ENCODE results near the gene POLL. TPM values are rescaled to one million over a fixed set of nuclear protein-coding genes. Genes with fewer than 3 reads are reported as not detected.

Gene POLL
- total RNA-seq, 1 donor = 8.2 TPM

GRCh38 chr10:101624526-101625102 is 36.6 kb upstream of the POLL start:
- TF ChIP-seq, protein P1, sequence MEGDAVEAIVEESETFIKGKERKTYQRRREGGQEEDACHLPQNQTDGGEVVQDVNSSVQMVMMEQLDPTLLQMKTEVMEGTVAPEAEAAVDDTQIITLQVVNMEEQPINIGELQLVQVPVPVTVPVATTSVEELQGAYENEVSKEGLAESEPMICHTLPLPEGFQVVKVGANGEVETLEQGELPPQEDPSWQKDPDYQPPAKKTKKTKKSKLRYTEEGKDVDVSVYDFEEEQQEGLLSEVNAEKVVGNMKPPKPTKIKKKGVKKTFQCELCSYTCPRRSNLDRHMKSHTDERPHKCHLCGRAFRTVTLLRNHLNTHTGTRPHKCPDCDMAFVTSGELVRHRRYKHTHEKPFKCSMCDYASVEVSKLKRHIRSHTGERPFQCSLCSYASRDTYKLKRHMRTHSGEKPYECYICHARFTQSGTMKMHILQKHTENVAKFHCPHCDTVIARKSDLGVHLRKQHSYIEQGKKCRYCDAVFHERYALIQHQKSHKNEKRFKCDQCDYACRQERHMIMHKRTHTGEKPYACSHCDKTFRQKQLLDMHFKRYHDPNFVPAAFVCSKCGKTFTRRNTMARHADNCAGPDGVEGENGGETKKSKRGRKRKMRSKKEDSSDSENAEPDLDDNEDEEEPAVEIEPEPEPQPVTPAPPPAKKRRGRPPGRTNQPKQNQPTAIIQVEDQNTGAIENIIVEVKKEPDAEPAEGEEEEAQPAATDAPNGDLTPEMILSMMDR (IDR thresholded peaks at IDR 0.05; ENCODE audit: insufficient read depth, low read depth, low read length) = no peak
- no peak for DNase-seq (ENCODE audit: low read depth)
- no peak overlapping the region for H3K4me3 ChIP-seq (ENCODE audit: low read depth, low read length)

DNA sequence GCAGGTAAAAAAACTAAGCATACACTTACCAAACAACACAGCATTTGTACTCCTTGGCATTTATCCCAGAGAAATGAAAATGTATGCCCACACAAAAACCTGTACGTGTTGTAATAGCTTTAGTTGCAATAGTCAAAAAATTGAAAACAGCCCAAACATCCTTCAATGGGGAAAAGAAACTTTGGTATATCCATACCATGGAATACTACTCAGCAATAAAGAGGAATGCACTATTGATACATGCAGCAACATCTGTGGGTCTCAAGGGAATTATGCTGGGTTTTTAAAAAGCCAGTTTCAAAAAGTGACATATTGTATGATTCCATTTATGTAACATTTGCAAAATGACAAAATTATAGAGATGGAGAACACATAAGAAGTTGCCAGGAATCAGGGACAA is 35.5 kb upstream of the POLL start:
- TF ChIP-seq, protein P1 (IDR thresholded peaks at IDR 0.05; ENCODE audit: insufficient read depth, low read depth, low read length) = no peak
- no peak overlapping the region for H3K4me3 ChIP-seq (ENCODE audit: low read depth, low read length)

GRCh38 chr10:101619983-101620382 is 31.9 kb upstream of the POLL start:
- DNase-seq (ENCODE audit: low read depth) = no peak
- H3K4me3 ChIP-seq (ENCODE audit: low read depth, low read length) = no peak overlapping the region
- TF ChIP-seq, protein P1 (IDR thresholded peaks at IDR 0.05; ENCODE audit: insufficient read depth, low read depth, low read length) = no peak

More for the DNA sequence above, 35.5 kb upstream of the POLL start:
- no peak for DNase-seq (ENCODE audit: low read depth)

GRCh38 chr10:101618871-101619270 is 30.8 kb upstream of the POLL start:
- TF ChIP-seq, protein P1 (IDR thresholded peaks at IDR 0.05; ENCODE audit: insufficient read depth, low read depth, low read length) = no peak
- no peak for DNase-seq (ENCODE audit: low read depth)
- no peak overlapping the region for H3K4me3 ChIP-seq (ENCODE audit: low read depth, low read length)

DNA sequence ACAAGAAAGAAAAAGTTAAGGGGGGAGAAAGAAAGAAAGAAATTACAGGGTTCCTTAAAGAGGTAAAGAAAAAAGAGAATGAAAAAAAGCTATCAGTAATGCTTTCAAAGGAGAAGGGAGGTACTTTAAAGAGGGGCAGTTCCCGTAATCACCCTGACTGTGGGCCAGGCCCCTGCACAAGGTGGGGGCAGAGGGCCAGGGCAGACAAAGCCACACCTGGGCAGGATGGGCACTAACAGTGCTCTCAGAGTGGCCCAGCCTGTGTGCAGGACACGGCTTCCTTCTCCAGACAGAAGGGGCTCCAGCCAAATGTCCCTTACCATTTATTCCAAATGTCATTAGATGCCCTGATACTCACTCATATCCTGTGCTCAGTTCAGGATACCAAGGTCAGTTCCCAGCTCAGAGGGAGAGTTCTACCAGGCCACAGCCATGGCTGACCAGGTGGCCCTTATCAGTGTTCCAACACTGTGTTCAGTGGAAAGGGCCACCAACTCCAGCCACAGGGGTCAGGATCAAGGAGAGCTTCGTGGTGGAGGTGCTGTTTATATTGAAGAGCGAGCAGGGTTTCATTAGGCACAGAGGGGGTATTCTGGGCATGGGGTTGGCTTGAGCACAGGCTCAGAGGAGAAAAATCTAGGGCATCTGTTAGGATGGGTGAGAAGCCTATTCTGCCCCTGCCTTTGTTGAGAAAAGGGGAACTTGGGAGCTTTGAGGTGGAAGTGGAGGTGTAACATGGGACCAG is 29.9 kb upstream of the POLL start:
- no peak overlapping the region for H3K4me3 ChIP-seq (ENCODE audit: low read depth, low read length)
- TF ChIP-seq, protein P1 (IDR thresholded peaks at IDR 0.05; ENCODE audit: insufficient read depth, low read depth, low read length) = no peak
- DNase-seq (ENCODE audit: low read depth) = no peak

- TF ChIP-seq, protein P1 (IDR thresholded peaks at IDR 0.05; ENCODE audit: insufficient read depth, low read depth, low read length) = peak; percentile 13
- no peak for DNase-seq (ENCODE audit: low read depth)
- H3K4me3 ChIP-seq (ENCODE audit: low read depth, low read length) = no peak overlapping the region
Observed at GRCh38 chr10:101617102-101617823, 29.2 kb upstream of the POLL start.
